ENCODE data around the gene SGF29.
"Not testable (repeated sequence)": the region's sequence is repeated elsewhere in the genome, so short reads cannot be mapped to it uniquely, and the experiment has no call there.

The SGF29 gene

GRCh38 chr16:28615486-28616223 is 61.9 kb downstream of the SGF29 start:
- DNase-seq = not testable (repeated sequence)

GRCh38 chr16:28616224-28616577 is 62.5 kb downstream of the SGF29 start:
- DNase-seq = not testable (repeated sequence)

GRCh38 chr16:28616636-28617035 is 62.9 kb downstream of the SGF29 start:
- DNase-seq = no peak

GRCh38 chr16:28617874-28618273 is 64.2 kb downstream of the SGF29 start:
- DNase-seq = no peak

- not testable (repeated sequence) for DNase-seq
Measured at GRCh38 chr16:28620316-28620715, 66.6 kb downstream of the SGF29 start.

- DNase-seq = no peak
Measured at GRCh38 chr16:28621481-28622155, 67.9 kb downstream of the SGF29 start.

- DNase-seq = not testable (repeated sequence)
Measured at GRCh38 chr16:28622532-28623171, 68.9 kb downstream of the SGF29 start.

GRCh38 chr16:28623172-28623711 is 69.5 kb downstream of the SGF29 start:
- peak; percentile 87 for DNase-seq

- not testable (repeated sequence) for DNase-seq
Measured at GRCh38 chr16:28630905-28631304, 77.2 kb downstream of the SGF29 start.

GRCh38 chr16:28636093-28636823 is 82.5 kb downstream of the SGF29 start:
- DNase-seq = not testable (repeated sequence)

GRCh38 chr16:28637765-28638164 is 84.0 kb downstream of the SGF29 start, which contains the start of gene NPIPB8:
Gene NPIPB8, plus strand, starts transcription at chr16:28638065. Its CDS starts 296 bp downstream, at chr16:28638361.
- not testable (repeated sequence) for DNase-seq

- not testable (repeated sequence) for DNase-seq
Measured at GRCh38 chr16:28638359-28638758, 84.6 kb downstream of the SGF29 start.

GRCh38 chr16:28639959-28640358 is 86.2 kb downstream of the SGF29 start:
- DNase-seq = not testable (repeated sequence)

Measured in activated CD8-positive, alpha-beta memory T cell treated with anti-CD3 and anti-CD28 coated beads for 24 hours (primary cell).